H1 (cell line): ENCODE measurements around the gene ZIC5. TPM values are rescaled to one million over a fixed set of nuclear protein-coding genes. Genes with fewer than 3 reads are reported as not detected.

ENCODE experiments used
- CHD2 ChIP-seq: IDR thresholded peaks from 2 replicates; pipeline ENCODE4 v1.6.1; 2012; ENCODE audit warnings: low read length, improper control_type of control experiment
- EGR1 ChIP-seq: IDR thresholded peaks from 2 replicates; pipeline ENCODE4 v1.6.1; 2011; ENCODE audit warnings: low read depth, low read length, borderline replicate concordance
- JUN ChIP-seq: IDR thresholded peaks from 2 replicates; pipeline ENCODE4 v1.6.1; 2011; ENCODE audit warnings: low read depth, mild to moderate bottlenecking, improper control_type of control experiment, low read length
- KDM1A ChIP-seq: fragments of 200-600, 300-600 bp; sonication (generic); IDR thresholded peaks from 2 replicates; pipeline ENCODE4 v1.7.1; 2016; ENCODE audit warnings: mild to moderate bottlenecking, low read length, borderline replicate concordance
- SRF ChIP-seq: IDR thresholded peaks from 2 replicates; pipeline ENCODE4 v1.6.1; 2011; ENCODE audit warnings: mild to moderate bottlenecking, low read depth, low read length, moderate library complexity
- polyA plus RNA-seq, 7 experiments: library from polyadenylated mRNA; depleted of rRNA in 3 of 7; stranded (reverse) in 5 of 7; unstranded in 2 of 7; fragments of >200 nt in 5 of 7; fragments of 200-250 nt in 2 of 7; gene quantifications; 1 replicate in 5 of 7; 2 replicates in 1 of 7; 4 replicates in 1 of 7; pipeline versions ENCODE4 v1.2.1 to v1.2.3, GENCODE V29; 2011 to 2013; ENCODE audit warnings: missing spikeins in 2 of 7, mixed read lengths in 2 of 7
- total RNA-seq: library from RNA; stranded (reverse); fragmentation: NEBNext Ultra II Directional; extraction: Animal tissue kit (Norgen Biotek cat#: 25700); gene quantifications from 2 replicates; pipeline ENCODE4 v1.2.1, GENCODE V29; 2021
- TF ChIP-seq, protein P1 (sequence below): fragments of 300-600 bp; sonication (generic); IDR thresholded peaks from 2 replicates; pipeline ENCODE4 v1.7.1; 2012; ENCODE audit warnings: low read length, moderate library complexity, mild to moderate bottlenecking, inconsistent platforms; ENCODE audit not compliant: insufficient replicate concordance
- TF ChIP-seq, protein P2 (sequence below): IDR thresholded peaks from 2 replicates; pipeline ENCODE4 v1.6.1; 2011; ENCODE audit warnings: low read length, improper control_type of control experiment

The ZIC5 gene
- total and polyA plus RNA-seq, 2 of the 8 experiments (the other 6 are each of a cell fraction or from before 2014, with no cell fraction given) = 14.2 to 52.7 TPM

DNA sequence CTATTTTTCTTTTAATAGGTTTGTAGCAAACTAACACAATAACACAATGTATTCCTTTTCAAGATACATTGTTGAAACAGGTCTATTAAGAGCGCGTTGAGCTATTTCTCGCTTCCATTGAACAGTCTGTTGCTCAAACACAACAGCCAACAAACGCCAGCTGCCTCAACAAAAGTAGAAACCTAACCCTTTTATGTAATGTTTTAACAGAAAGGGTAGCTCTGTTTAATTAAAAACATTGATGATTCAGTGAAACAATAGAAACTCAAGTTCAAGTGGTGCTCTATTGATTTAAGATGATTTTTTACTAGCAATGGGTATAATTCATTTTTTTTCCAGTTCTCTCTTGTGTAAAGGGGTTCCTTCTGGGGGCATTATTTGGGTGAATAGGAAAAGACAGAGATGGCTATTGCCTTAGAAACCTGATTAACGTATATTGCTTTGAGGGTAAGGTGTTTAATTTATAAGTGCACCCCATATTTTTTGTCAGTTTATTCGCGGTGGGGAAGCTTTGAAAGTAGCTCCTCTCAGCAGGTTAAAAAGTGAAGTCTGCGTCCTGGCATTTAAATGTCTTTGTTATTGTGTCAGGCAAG is 24.9 kb upstream of the ZIC5 start (continued):
- TF ChIP-seq, protein P1, sequence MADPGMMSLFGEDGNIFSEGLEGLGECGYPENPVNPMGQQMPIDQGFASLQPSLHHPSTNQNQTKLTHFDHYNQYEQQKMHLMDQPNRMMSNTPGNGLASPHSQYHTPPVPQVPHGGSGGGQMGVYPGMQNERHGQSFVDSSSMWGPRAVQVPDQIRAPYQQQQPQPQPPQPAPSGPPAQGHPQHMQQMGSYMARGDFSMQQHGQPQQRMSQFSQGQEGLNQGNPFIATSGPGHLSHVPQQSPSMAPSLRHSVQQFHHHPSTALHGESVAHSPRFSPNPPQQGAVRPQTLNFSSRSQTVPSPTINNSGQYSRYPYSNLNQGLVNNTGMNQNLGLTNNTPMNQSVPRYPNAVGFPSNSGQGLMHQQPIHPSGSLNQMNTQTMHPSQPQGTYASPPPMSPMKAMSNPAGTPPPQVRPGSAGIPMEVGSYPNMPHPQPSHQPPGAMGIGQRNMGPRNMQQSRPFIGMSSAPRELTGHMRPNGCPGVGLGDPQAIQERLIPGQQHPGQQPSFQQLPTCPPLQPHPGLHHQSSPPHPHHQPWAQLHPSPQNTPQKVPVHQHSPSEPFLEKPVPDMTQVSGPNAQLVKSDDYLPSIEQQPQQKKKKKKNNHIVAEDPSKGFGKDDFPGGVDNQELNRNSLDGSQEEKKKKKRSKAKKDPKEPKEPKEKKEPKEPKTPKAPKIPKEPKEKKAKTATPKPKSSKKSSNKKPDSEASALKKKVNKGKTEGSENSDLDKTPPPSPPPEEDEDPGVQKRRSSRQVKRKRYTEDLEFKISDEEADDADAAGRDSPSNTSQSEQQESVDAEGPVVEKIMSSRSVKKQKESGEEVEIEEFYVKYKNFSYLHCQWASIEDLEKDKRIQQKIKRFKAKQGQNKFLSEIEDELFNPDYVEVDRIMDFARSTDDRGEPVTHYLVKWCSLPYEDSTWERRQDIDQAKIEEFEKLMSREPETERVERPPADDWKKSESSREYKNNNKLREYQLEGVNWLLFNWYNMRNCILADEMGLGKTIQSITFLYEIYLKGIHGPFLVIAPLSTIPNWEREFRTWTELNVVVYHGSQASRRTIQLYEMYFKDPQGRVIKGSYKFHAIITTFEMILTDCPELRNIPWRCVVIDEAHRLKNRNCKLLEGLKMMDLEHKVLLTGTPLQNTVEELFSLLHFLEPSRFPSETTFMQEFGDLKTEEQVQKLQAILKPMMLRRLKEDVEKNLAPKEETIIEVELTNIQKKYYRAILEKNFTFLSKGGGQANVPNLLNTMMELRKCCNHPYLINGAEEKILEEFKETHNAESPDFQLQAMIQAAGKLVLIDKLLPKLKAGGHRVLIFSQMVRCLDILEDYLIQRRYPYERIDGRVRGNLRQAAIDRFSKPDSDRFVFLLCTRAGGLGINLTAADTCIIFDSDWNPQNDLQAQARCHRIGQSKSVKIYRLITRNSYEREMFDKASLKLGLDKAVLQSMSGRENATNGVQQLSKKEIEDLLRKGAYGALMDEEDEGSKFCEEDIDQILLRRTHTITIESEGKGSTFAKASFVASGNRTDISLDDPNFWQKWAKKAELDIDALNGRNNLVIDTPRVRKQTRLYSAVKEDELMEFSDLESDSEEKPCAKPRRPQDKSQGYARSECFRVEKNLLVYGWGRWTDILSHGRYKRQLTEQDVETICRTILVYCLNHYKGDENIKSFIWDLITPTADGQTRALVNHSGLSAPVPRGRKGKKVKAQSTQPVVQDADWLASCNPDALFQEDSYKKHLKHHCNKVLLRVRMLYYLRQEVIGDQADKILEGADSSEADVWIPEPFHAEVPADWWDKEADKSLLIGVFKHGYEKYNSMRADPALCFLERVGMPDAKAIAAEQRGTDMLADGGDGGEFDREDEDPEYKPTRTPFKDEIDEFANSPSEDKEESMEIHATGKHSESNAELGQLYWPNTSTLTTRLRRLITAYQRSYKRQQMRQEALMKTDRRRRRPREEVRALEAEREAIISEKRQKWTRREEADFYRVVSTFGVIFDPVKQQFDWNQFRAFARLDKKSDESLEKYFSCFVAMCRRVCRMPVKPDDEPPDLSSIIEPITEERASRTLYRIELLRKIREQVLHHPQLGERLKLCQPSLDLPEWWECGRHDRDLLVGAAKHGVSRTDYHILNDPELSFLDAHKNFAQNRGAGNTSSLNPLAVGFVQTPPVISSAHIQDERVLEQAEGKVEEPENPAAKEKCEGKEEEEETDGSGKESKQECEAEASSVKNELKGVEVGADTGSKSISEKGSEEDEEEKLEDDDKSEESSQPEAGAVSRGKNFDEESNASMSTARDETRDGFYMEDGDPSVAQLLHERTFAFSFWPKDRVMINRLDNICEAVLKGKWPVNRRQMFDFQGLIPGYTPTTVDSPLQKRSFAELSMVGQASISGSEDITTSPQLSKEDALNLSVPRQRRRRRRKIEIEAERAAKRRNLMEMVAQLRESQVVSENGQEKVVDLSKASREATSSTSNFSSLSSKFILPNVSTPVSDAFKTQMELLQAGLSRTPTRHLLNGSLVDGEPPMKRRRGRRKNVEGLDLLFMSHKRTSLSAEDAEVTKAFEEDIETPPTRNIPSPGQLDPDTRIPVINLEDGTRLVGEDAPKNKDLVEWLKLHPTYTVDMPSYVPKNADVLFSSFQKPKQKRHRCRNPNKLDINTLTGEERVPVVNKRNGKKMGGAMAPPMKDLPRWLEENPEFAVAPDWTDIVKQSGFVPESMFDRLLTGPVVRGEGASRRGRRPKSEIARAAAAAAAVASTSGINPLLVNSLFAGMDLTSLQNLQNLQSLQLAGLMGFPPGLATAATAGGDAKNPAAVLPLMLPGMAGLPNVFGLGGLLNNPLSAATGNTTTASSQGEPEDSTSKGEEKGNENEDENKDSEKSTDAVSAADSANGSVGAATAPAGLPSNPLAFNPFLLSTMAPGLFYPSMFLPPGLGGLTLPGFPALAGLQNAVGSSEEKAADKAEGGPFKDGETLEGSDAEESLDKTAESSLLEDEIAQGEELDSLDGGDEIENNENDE = no peak
- TF ChIP-seq SRF (no peak), EGR1 (no peak), CHD2 (no peak), KDM1A (no peak), JUN (no peak)
- TF ChIP-seq, protein P2, sequence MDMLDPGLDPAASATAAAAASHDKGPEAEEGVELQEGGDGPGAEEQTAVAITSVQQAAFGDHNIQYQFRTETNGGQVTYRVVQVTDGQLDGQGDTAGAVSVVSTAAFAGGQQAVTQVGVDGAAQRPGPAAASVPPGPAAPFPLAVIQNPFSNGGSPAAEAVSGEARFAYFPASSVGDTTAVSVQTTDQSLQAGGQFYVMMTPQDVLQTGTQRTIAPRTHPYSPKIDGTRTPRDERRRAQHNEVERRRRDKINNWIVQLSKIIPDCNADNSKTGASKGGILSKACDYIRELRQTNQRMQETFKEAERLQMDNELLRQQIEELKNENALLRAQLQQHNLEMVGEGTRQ = no peak
- TF ChIP-seq, all 59 proteins: peak for 0
